Hypothalamus (tissue), 51 donors: Measurements from ENCODE around the gene DAPK1.

Experiments
- DNase-seq, 51 donors: peaks; one replicate each; lab custom pipeline; 2025; lab: John Stamatoyannopoulos, UW

Gene DAPK1

DNA sequence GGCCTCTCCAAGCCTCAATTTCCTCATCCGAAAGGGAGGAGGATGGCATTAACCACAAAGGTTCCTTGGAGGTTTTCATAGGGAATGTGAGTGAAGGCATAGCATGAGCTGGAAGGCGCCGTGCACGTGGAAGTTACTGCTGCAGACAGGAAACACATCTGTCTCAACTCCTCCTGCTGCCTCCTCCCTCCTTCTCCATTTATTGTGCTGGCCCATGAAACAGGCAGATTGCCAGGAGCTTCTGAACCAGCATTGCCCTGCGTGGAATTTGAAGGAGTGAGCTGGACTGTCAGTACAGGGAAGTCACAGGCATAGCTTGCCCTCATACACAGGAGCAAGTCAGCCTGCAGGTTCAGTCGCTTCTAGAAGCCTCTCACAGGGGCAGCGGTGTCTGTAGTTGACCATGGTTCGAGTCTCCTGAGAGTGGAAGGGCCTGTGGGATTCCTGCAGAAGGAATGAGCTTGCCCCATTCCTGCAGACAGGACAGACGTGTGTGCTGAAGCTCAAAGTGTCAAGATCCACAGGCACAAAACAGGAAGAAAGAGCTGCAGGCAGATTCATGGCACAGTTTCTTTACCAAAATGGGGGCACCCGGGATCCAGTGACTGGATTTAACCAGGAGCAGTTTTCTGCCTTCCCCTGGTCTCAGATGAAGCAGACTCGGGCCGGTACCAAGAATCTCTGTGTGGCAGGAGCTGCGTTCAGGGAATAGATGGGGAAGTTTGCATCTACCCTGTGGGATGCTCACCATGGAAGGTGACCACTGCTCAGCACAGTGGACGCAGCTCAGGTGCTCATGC is 179.5 kb downstream of the DAPK1 start:
- DNase-seq, result no peak

GRCh38 chr9:87677776-87678587 is 180.3 kb downstream of the DAPK1 start:
- no peak for DNase-seq

- DNase-seq, result peak in 31 of 51 donors; percentile 9 to 73 (median 41)
Measured at GRCh38 chr9:87678650-87679355, 181.1 kb downstream of the DAPK1 start.

GRCh38 chr9:87681271-87682061 is 183.8 kb downstream of the DAPK1 start:
- DNase-seq, result no peak

DNA sequence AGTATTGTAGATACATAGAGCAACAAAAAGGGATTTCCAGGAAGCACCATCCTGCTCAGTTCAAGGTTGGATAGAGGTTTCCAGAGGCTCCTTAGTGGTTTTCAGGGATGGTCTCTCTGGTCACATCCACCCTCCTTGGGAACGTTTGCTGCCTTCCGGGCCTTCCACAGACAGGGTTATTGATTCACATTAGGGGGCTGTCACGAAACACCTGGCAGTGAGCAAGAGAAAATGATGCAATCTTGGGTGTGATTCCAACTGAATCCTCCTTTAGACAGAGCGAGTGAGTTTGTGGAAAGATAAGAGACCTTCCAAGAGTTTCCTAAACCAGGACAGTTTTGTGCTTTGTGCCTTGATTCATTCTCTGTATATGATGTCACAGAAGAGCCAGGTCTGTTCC is 184.4 kb downstream of the DAPK1 start:
- no peak for DNase-seq

DNA sequence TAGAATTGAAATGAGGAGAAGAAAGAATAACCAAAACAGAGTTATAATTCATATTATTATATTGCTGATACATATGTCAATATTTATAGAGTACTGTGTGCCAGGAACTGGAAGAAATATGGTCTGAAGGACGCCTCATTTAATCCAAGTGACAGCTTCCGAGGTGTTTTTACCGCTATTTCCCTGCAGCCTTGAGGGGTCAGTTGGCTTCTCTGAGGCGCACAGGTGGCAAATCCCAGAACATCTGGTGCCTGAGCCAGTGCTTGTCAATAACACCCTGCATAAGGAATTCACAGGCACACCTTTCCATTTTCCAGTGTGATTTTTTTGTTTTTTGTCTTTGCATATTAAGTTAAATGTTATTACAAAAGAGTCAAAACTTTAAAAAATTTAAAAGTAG is 185.0 kb downstream of the DAPK1 start:
- no peak for DNase-seq

DNA sequence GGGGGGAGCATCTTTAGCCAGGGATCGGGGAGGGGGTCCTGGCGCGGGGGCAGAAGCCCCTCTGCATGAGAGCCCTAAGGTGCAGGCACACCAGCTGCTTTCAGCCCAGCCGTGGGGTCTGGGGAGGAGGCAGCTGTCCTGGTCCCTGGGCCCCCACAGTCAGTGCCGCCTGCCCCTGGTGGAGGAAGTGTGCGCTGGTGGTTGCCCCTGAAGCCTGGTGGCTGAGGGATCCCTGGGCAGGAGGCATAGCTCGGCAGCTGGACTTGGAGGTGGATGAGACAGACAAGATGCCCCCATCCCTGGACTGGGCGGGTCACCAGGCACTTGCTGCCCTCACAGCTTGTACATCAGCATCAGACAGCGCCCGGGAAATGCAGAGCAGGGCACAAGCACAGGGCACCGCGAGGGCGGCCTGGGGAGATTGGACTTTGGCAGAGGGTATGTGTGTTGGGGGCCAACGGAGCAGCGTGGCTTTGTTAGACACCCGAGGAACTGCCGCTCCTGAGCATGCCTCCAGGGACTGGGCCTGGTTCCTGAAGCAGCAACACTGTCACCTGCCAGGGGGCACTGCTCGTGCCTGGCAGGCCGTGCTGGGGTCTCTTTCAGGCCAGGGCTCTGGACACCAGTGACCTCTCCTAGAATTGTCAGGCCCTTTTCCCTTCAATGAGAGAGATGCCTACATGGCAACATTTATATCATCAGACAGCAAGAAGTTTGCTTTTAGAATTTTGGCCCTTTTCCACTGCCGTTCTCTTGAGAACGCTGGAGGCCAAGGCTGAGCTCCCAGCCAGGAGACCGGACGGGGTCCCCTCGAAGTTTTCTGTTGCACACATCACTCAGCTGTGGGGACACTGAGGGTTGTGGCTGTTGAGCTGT is 186.3 kb downstream of the DAPK1 start:
- DNase-seq, result no peak

DNA sequence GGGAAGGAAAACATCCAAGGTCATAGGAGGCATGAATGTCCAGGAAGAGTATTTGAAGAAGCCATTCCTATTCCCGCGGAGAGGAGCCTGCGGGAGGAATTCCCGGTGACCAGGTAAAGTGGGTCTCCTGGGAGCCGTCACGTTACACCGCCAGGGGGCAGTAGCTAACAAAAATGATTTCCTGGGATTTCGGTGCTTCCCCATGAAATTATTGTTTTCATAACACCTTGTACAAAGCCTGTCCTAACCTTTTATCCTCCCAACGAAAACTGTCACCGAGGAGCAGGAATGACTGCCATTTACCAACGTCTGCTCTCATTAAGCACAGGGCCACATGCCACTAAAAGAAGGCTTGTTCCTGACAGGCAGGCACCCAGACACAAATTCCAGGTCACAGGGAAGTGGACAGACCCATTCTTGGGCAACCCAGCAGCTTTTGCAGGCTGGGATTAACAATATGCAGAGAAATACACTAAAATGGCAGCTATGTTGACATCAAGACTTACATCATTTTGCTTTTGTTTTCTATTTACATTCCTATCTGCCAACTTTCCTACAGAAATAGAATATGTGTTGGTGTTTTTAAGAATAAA is 187.1 kb downstream of the DAPK1 start:
- DNase-seq, result peak in 31 of 51 donors; percentile 8 to 70 (median 37)

DNA sequence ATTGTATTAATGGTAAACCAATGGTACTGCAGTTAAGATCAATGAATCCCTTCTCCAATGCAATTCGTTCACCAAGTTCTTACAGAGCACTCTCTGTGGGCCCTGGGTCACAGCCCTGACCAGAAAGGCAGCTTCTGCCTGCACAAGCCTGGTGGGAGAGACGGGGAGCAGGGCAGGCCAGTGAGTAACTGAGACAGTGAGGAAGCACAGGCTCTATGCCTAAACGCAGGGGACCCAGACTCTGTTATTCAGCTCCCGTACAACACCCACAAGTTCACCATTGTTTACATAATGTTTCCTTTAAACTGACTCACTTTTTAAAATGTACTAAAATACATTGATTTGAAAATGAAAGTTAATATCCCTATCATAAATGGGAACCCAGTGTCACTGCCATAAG is 187.8 kb downstream of the DAPK1 start:
- no peak for DNase-seq

DNA sequence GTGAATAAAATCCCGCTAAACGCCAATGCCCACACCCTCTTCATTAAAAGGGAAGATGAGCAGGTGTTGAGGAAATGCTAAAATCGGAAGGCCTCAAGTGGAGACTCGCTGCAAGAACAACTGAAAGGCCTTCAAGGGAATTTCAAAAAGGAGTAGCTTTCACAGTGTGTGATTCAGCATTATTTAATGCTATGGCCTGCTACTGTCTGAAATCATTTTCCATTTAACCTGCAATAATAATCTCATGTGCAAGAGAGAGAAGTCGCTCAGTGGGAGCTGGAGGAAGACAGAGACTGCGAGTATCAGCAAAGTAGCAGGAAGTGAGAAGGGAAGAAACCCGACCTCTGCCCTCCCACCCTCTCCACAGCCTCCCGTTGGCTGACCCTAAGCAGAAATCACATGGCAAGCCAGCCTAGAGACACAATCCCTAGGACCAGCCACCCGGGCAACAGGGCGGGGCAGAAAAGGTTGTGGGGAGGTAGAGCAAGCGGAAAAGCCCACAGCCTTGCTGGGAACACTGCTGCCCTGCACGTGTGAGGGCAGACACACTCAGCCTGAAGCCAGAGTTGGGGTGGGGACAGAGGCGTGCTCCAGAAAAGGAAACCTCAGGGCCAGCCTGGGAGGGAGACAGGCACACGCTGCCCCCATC is 188.3 kb downstream of the DAPK1 start:
- DNase-seq, result peak in 7 of 51 donors; percentile 13 to 37 (median 17)

GRCh38 chr9:87686520-87687090 is 188.9 kb downstream of the DAPK1 start:
- peak in 1 of 51 donors; percentile 9 for DNase-seq

- DNase-seq, result no peak
Measured at GRCh38 chr9:87687207-87687606, 189.5 kb downstream of the DAPK1 start.

DNA sequence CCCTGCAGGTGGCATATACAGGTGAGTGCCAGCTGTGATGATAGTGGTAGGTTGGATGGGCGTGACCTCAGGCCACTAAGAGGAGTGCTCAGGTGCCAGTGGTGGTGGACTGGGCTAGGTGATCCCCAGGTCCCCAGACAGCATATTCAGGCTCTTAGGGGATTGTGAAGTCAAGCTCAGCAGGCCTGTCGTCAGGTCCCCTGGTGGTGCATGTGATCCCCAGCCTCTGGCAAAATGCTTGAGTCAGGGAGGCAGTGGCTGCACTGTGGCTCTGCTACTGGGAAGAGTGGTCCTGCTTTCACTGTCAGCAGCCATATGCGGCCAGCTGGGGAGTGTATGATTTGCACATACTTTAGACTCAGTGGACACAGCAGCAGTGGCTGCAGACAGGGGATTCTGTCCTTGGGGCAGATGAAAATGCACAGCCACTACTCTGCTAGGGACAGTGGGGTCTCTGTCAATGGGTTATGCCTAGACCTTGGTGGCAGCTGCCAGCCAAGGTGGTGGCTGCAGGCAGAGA is 196.6 kb downstream of the DAPK1 start:
- no peak for DNase-seq

DNA sequence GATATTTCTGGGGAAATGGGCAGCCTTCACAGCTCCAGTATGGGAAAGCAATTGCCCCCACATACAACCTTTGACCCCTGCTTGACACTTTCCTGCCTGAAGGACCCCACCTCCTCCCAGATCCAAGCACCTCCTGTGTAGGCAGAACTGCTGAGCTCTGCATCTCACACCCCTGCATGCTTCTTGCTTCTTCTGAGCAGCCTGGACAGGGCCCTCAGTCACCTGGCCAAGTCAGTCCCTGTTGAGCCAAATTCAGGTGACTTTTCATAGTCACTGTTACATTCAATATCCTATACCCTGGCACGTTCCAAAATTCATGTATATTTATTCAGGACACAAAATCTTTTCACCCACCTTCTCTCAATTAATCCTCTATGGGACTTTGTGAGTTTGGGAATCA is 197.9 kb downstream of the DAPK1 start:
- DNase-seq, result no peak

GRCh38 chr9:87696641-87697040 is 199.0 kb downstream of the DAPK1 start:
- no peak for DNase-seq

GRCh38 chr9:87698069-87698809 is 200.6 kb downstream of the DAPK1 start:
- DNase-seq, result no peak

GRCh38 chr9:87699835-87700234 is 202.2 kb downstream of the DAPK1 start:
- no peak for DNase-seq
